OCI-M2 (cell line): Measurements from ENCODE around the gene FSIP1.

Experiments used
- DNase-seq: peaks from one replicate; lab custom pipeline; 2025; ENCODE audit not compliant: unreplicated experiment; lab: John Stamatoyannopoulos, UW

FSIP1 gene

DNA sequence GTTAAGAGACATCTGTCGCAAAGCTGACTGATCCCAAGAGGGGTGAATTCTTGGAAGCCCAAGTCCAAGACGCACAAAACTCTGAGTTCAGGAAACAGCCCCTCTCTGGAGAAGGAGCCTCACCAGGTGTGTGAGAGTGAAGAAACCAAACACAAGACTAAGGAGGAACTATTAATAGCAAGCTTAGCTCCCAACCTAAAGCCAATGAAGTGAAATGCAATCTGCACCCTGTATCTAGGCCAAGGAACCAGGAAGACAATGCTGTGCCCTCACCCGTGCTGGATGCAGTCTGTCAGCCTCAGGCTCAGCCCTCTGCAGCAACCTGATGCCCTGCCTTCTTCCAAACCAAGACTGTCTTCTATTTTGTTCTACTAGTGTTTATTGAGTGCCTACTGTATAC is 224.2 kb downstream of the FSIP1 start:
- no peak for DNase-seq

DNA sequence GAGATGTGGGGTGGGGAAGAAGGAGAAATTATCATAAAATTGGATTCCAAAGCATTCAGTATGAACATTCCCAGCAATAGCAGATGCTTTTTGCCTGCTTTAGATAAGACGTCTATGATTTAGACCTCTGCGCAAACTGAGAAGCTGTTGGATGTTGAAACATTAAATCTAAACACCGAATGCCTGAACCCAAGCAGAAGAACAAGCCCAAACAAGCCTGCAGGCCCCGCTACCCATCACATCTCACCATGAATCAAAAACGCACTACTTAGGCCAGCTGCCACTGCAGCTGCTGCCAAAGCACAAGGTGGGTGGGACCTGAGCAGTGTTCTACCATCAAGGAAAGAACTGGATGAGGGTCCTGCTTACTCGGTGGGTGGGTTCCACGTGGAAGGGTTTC is 226.2 kb downstream of the FSIP1 start:
- no peak for DNase-seq

DNA sequence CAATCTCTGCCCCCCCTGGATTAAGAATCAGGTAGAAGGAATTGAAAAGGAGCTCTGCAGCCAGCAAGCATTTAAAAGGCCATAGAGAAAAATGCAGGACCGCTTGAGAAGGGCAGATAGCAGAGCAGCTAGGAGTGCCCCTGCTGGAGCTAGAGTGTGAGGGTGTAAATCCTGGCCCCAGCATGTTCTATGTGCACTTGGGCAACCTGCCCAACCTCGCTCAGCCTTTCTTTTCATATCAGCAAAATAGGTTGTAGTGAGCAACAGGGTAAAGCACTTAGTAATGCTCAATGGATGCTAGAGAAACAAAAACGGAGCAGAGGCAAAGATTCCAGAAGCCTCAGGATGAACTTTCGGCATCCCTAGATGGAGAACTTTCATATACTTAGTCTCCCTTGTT is 226.8 kb downstream of the FSIP1 start:
- DNase-seq: no peak

DNA sequence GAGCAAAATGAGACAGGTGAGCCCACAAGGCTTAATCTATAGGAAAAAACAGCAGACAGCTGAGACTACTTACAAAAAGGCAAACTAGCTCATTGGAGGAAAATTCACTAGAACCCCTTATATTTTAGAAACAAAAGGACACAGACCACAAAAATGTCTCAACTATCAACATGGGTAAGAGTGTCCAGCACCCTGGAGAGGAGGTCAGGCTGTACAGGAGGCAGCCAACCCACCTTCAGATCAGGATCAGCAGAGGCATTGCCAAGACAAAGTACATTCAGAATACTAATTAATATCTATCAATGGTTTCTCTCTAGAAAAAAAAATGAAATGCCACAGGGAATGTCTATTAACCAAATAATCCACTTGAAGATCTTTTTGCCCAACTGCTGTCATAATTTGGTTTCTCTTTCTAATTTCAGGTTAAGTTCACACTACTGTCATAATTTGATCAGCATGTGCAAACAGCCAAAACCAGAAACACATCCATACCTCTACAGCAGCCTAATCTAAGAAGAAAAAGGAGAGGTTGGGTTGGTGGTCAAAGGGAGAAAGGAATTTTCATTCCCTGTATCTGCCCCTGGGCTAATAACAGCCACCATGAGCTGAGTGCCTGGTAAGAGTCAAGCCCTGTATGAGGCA is 227.8 kb downstream of the FSIP1 start:
- no peak for DNase-seq

DNA sequence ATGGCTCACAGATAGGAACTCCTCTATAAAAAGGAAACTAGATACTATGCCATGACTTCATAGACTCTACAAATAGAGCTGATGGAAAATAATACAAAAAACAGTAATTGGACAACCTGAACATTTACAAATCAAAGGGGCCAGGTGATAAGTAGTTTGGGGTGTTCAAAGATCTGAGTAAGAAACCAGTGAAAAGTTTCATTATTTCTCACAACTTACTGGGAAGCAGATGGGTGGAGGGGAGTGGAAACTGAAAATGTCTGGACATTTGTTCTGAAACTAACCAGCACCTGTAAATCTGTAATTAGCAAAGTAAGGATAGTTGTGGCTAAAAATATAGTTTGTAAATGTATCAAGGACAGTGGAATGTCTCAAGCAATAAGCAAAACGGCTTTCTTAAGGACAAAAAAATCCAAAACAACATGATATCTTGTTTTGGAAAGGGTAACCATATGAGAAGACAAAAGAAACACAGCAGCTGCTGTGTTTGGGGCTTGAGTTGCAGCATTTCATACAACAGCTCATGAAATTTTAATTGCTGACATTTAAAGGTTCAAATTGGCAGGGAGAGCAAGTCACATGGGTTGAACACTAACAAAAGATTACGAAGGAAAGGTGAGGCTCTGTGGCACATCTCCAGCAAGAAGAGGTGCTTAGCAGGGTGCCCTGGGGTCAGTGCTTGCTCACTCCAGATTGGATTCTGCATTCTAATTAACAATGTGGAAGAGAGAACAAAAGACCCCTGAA is 228.5 kb downstream of the FSIP1 start:
- no peak for DNase-seq

DNA sequence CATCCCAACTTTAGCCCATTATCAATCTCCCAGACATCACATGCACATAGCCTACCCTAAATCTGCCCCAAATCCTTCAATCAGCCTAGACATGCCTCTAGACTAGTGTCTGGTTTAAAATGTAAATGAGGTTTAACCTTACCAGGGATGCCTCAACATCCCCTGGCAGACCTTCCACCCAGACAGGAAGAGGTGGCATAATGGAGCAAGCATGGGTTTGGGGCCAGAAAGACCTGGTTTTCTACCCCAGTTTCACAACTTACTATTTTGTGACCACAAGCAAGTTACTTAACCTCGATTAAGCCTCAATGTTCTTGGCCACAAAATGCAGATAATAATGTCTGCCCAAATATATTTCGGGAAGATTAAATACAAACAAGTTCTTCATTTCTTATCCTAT is 230.1 kb downstream of the FSIP1 start:
- no peak for DNase-seq

DNA sequence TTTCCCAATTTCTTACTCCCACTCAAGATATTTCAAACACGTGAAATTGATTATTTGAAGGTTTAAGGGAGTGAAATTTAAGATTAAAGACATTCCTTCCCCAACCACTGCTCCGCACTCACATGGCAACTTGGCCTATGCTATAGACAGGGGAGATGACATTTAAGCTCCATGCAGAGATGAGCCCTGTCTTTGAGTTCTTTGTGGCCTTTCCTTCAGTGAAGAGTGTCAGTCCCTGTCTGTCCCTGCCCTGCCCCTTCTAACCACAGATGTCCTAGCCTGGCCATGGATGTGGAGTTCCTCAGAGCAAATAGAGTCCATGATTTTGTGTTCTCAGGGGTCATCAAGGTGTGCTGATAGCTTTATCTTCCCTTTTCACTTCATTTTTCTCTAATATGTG is 231.2 kb downstream of the FSIP1 start:
- no peak for DNase-seq
